ENCODE measurements around the gene CCT8. TPM values are rescaled to one million over a fixed set of nuclear protein-coding genes. Genes with fewer than 3 reads are reported as not detected.

CCT8 gene
- total and polyA plus RNA-seq, 2 of the 8 experiments (the other 6 are each of a cell fraction or from before 2014, with no cell fraction given): 151 to 319 TPM

DNA sequence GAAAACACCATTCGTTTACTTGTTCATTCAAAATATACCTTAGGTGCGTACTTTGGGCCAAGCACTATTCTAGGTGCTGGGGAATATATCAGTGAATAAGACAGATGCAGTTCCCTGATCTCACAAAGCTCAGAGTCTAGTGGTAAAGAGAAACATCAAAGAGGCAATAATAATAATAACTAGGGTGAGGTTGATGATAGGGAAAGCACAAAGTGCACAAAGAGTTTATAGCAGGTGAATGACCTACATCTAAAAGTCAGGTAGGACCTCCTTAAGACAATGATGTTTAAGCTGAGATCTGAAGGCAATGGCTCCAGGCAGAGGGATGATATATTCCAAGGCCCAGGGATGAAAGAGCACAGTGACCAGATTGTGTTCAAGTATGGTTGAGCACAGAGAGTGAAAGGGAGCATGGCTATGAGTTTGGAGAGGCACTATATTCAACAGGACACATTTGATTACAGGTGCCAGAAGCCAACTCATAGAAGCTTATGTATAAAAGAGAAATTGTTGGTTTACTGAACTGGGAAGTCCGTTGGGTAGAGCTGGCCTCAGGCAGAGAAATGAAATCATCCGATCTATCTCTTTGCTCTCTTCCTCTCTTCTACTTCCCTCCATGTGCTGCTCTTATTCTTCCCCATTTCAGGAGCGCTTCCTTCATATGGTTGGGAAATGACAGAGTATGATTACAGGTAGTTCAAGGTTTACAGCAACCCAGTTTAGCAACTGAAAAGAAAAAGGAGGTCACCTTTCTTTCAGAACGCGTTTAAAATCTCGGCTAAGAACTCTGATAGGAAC is 23.0 kb upstream of the CCT8 start:
- Histone ChIP-seq H3K27me3 (replicated peaks in 1 of 4; ENCODE audit: control insufficient read depth in 3 of 4, extremely low read depth in 1 of 4, insufficient read depth in 3 of 4, low read length in 3 of 4) (no peaks in the 10 kb centered on the region), H4K91ac (replicated peaks; ENCODE audit: insufficient read length, low read length) (no peak overlapping the region), H3K23ac (ENCODE audit: insufficient read length) (no peak overlapping the region), H2AK5ac (ENCODE audit: low read depth, low read length) (no peak overlapping the region), H3K14ac (ENCODE audit: insufficient read length) (no peak overlapping the region), H3K23me2 (ENCODE audit: low read depth, low read length) (no peaks in the 10 kb centered on the region), H3K79me2 (ENCODE audit: control insufficient read depth in 1 of 2, insufficient read depth in 2 of 2, low read length in 2 of 2) (no peaks in the 10 kb centered on the region), H3K9me3 (ENCODE audit: insufficient read depth in 2 of 2, low read depth in 1 of 2, low read length in 1 of 2) (no peaks in the 10 kb centered on the region), H4K20me1 (replicated peaks in 1 of 2; ENCODE audit: control insufficient read depth in 1 of 2, insufficient read depth in 2 of 2, low read length in 2 of 2) (no peaks in the 10 kb centered on the region), H3K36me3 (ENCODE audit: control insufficient read depth in 2 of 4, insufficient read depth in 4 of 4, low read length in 3 of 4) (no peaks in the 10 kb centered on the region; a peak in 1 of 8 replicates), H3K4me3 (ENCODE audit: extremely low read depth in 1 of 4, insufficient read depth in 2 of 4, low read depth in 3 of 4, low read length in 4 of 4) (no peak overlapping the region), H3K79me1 (ENCODE audit: low read depth, low read length) (no peaks in the 10 kb centered on the region), H3K56ac (replicated peaks; ENCODE audit: insufficient read length, low read depth, low read length) (no peak overlapping the region), H3K18ac (ENCODE audit: extremely low read depth, low read length) (no peak overlapping the region), H3K4ac (replicated peaks; ENCODE audit: insufficient read length, low read depth, low read length) (no peak overlapping the region), H2BK120ac (replicated peaks; ENCODE audit: low read depth, low read length) (no peak overlapping the region), H3K4me2 (ENCODE audit: insufficient read depth in 1 of 2, low read depth in 2 of 2, low read length in 2 of 2) (no peak overlapping the region), H2BK15ac (ENCODE audit: low read length) (no peak overlapping the region), H2BK12ac (ENCODE audit: low read depth, low read length) (no peak overlapping the region), H4K5ac (ENCODE audit: insufficient read length, low read depth, low read length) (no peak overlapping the region), H2BK20ac (ENCODE audit: low read length) (no peak overlapping the region), H2AFZ (ENCODE audit: low read length) (peak overlapping the region; percentile 8; the same call in 1 of the 2 replicates), H2BK5ac (ENCODE audit: low read depth, low read length) (no peak overlapping the region), H4K8ac (ENCODE audit: extremely low read depth, insufficient read depth, low read length) (no peak overlapping the region), H3K27ac (ENCODE audit: low read depth, low read length) (no peak overlapping the region), H3K9ac (replicated peaks in 1 of 4; ENCODE audit: extremely low read depth in 1 of 4, low read depth in 3 of 4, low read length in 3 of 4) (no peak overlapping the region), H3K4me1 (replicated peaks in 1 of 4; ENCODE audit: control insufficient read depth in 3 of 4, insufficient read depth in 4 of 4, low read length in 3 of 4) (peaks cover 0 to 4% (median 0%) of the 10 kb centered on the region in 4 experiments; a peak in 1 of 7 replicates)
- no peak for FAIRE-seq
- 85% methylated on average over 8 of the region's 8 CpGs; no CpG with 5 or more reads in 1 of the 2 experiments for WGBS, 2 experiments (ENCODE audit: extremely low coverage in 1 of 2, insufficient coverage in 1 of 2, insufficient read length in 1 of 2, insufficient replicate concordance in 2 of 2, low coverage in 1 of 2, low lambda C conversion rate in 2 of 2, missing lambda C conversion rate in 1 of 2)
- CTCF ChIA-PET (ENCODE audit: partially characterized antibody): interaction anchor here (1.3 to 1.6 kb wide), 4 partner anchors 252 to 282 kb away, joined by 3 to 6 read pairs (median 4); no protein-coding TSS in a partner anchor
- POLR2A ChIA-PET (ENCODE audit: partially characterized antibody): no interaction called here
- no peak for DNase-seq (ENCODE audit: low read depth in 1 of 2, low spot score in 2 of 2)
- TF ChIP-seq TAF7 (optimal IDR thresholded peaks at IDR 0.05; ENCODE audit: borderline replicate concordance, low read depth, low read length) (no peak), POU5F1 (IDR thresholded peaks at IDR 0.05; ENCODE audit: low read depth, low read length) (no peak), SP2 (IDR thresholded peaks at IDR 0.05; ENCODE audit: low read length) (no peak)
- TF ChIP-seq, protein P1, sequence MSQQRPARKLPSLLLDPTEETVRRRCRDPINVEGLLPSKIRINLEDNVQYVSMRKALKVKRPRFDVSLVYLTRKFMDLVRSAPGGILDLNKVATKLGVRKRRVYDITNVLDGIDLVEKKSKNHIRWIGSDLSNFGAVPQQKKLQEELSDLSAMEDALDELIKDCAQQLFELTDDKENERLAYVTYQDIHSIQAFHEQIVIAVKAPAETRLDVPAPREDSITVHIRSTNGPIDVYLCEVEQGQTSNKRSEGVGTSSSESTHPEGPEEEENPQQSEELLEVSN (IDR thresholded peaks at IDR 0.05): no peak
